ENCODE results near the gene PDE4D.
"Not testable (repeated sequence)": the region's sequence is repeated elsewhere in the genome, so short reads cannot be mapped to it uniquely, and the experiment has no call there.

PDE4D gene

GRCh38 chr5:59800347-59800893, 93.1 kb downstream of the PDE4D start:
- DNase-seq (ENCODE audit: low read depth in 2 of 3, low spot score in 2 of 3): no peak

- DNase-seq (ENCODE audit: low read depth in 2 of 3, low spot score in 2 of 3): no peak
Observed at GRCh38 chr5:59799668-59800346, 93.7 kb downstream of the PDE4D start.

DNA sequence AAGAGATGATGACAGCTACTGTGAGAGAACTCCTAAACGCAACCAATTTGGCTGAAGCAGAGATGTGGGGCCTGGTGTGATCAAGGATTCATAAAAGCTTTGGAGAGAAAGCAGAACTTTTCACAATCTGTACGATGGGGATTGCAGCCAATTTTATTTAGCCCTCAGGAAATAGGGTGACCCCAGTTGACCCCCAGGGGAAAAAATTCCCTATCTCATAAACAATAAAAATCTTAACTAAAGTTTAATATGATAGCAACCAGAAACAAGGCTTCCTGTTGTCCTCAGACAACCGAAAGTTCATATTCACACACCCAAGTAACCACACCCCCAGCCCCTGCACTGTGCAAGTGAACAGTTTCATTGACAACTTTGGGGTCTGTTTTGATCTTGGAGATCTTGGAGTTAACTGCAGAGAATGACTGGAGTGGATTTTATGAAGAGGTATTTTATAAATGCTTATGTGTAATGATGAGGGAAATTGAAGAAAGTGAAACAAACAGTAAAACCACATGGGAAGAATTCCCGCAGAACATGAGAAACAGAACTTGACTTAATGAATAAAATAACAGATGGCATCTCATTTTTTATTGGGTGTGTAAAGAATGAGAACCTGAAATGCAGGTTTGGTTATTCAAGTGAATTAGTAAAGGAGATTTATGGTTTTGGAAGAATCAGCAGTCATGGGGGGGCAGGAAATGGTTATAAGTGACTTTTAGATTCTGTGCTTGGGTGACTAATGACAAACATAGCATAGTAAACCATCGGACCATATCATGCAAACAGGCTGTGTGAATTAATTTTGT, 94.5 kb downstream of the PDE4D start:
- DNase-seq (ENCODE audit: low read depth in 2 of 3, low spot score in 2 of 3): no peak

- DNase-seq (ENCODE audit: low read depth in 2 of 3, low spot score in 2 of 3): no peak
Observed at GRCh38 chr5:59795141-59795540, 98.4 kb downstream of the PDE4D start.

DNA sequence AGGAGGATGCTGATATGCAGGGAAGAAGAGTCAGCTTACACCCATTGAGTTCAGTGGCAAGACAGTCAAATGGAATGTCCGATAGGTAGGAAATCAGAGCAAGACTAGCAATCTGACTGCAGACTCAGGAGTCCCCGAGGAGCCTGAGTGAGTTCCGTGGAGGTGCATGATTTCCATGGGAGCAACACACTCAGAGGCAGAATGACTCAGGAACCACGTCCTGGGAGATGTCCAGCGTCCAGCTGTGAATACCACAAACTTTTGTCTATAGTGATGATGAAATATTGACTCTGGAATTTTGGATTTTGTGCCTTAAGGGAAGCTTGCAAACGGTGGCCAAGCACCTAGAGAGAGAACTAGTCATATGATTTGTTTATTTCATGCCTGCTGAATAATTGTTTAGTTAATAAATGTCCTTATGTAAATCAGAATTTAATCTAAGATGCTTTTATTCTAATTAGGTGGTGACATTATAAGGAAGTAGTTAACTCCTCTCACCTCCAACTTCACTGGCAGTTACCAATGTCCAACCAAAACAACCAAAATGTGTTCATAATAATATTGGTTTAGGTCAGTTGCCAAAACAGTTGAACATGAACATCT, 100.4 kb downstream of the PDE4D start:
- DNase-seq (ENCODE audit: low read depth in 2 of 3, low spot score in 2 of 3): no peak

DNA sequence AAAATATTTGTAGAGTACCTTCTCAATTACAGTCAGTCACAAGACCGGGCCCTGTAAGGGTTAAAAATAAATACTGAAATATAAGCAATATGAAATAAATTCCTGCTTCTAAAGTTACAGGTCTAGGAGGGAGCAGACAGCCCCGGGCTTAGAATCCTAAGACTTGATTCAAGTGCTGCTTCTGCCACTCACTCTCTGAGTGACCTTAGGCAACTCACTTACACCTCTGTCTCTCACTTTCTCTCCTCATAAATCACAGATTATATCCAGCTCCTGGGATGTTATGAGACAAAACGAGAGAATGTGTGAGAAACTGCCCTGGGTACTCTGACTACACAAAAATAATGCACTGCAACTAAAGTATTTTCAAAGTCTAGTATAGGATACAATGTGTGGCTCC, 101.9 kb downstream of the PDE4D start:
- no peak for DNase-seq (ENCODE audit: low read depth in 2 of 3, low spot score in 2 of 3)

- no peak for DNase-seq (ENCODE audit: low read depth in 2 of 3, low spot score in 2 of 3)
Observed at GRCh38 chr5:59790776-59791475, 102.6 kb downstream of the PDE4D start.

DNA sequence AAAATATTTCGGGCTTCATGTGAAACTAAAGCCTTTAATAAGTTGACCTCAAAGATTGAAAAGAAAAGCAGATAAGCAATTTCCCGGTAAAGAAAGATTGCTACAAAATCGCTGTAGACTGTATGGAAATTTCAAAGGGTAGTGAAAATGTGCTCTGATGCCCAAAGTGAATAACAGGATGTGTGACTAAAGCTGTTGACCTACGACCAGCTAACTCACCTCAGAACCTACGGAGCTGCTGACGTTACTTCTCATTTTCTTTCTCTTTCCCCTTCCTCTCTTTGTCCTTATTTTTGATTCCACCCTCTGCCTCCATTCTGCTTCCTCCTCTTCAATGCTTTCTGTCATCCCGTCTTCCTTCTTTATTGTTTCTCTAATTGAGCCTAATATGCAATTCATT, 103.2 kb downstream of the PDE4D start:
- no peak for DNase-seq (ENCODE audit: low read depth in 2 of 3, low spot score in 2 of 3)

GRCh38 chr5:59789894-59790293, 103.6 kb downstream of the PDE4D start:
- DNase-seq (ENCODE audit: low read depth in 2 of 3, low spot score in 2 of 3): no peak

- no peak for DNase-seq (ENCODE audit: low read depth in 2 of 3, low spot score in 2 of 3)
Observed at GRCh38 chr5:59789197-59789596, 104.3 kb downstream of the PDE4D start.

- DNase-seq (ENCODE audit: low read depth in 2 of 3, low spot score in 2 of 3): no peak
Observed at GRCh38 chr5:59786334-59786805, 107.2 kb downstream of the PDE4D start.

GRCh38 chr5:59785676-59786333, 107.7 kb downstream of the PDE4D start:
- DNase-seq (ENCODE audit: low read depth in 2 of 3, low spot score in 2 of 3): no peak

DNA sequence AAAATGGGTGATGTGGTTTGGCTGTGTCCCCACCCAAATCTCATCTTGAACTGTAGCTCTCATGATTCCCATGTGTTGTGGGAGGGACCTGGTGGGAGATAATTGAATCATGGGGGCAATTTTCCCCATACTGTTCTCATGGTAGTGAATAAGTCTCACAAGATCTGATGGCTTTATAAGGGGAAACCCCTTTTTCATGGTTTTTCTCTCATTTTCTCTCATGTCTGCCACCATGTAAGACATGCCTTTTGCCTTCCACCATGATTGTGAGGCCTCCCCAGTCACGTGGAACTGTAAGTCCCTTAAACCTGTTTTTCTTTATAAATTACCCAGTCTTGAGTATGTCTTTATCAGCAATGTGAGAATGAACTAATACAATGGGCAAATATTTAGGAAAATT, 108.8 kb downstream of the PDE4D start:
- not testable (repeated sequence) for DNase-seq (ENCODE audit: low read depth in 2 of 3, low spot score in 2 of 3)

GRCh38 chr5:59783264-59783663, 110.3 kb downstream of the PDE4D start:
- no peak for DNase-seq (ENCODE audit: low read depth in 2 of 3, low spot score in 2 of 3)

GRCh38 chr5:59782856-59783255, 110.7 kb downstream of the PDE4D start:
- no peak for DNase-seq (ENCODE audit: low read depth in 2 of 3, low spot score in 2 of 3)

GRCh38 chr5:59779453-59779852, 114.1 kb downstream of the PDE4D start:
- DNase-seq (ENCODE audit: low read depth in 2 of 3, low spot score in 2 of 3): no peak

DNA sequence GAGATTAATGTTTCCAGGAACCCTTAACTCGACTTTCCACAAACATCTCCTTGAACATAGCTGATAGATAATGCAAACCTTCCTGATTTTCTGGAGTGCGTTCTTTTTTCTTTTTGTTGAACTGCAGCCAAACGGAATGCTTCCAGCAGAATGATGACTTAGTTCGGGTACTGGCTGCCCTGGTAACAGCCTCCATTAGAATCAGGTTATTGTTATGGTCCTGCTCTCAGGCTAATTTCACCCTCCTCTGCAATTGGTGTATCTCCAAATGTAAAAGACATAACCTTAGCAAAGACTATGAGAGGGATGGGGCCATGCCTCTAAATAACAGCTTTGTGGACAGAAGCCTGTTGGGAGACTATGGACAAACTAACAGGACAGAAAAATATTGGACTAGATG, 116.5 kb downstream of the PDE4D start:
- DNase-seq (ENCODE audit: low read depth in 2 of 3, low spot score in 2 of 3): no peak

GRCh38 chr5:59773294-59773693, 120.2 kb downstream of the PDE4D start:
- DNase-seq (ENCODE audit: low read depth in 2 of 3, low spot score in 2 of 3): no peak

- DNase-seq (ENCODE audit: low read depth in 2 of 3, low spot score in 2 of 3): no peak
Observed at GRCh38 chr5:59772757-59773156, 120.8 kb downstream of the PDE4D start.

DNA sequence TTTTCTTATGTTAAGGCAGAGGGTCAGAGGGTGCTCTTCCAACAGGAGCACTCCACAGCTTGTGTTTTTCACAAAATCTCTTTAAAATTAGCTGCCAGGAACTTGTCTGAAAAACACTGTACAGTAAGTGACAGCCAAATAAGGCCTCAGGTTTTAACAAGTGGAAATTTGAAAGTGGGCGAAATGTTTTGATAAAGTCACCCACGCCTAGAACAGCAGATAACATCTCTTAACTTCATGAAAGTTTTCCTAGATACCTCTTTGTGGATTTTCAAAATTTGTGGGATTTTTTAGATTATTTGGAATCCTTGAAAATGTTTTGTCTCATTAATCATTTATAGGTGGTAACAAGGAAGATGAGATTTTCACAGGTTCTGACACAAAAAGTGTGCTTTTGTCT, 121.3 kb downstream of the PDE4D start:
- no peak for DNase-seq (ENCODE audit: low read depth in 2 of 3, low spot score in 2 of 3)

GRCh38 chr5:59770953-59771352, 122.6 kb downstream of the PDE4D start:
- DNase-seq (ENCODE audit: low read depth in 2 of 3, low spot score in 2 of 3): no peak
